Left lung (tissue), 10 donors: ENCODE measurements around the gene SCAPER. TPM values are rescaled to one million over a fixed set of nuclear protein-coding genes. Genes with fewer than 3 reads are reported as not detected.

Experiments
- ATAC-seq: fragments of 200-7000 bp; cut with Tn5 transposase; one replicate; pipeline ENCODE4 v1.9.1; 2020; ENCODE audit warnings: moderate library complexity
- DNase-seq, 4 donors: peaks; one replicate each; pipeline ENCODE4 v3.0.0-alpha.2; 2013 to 2020
- H3K27ac ChIP-seq, 2 donors: fragments of 200-600 bp; sonication (generic) in 1 of 2; one replicate each; pipeline versions ENCODE4 v1.5.0 to v1.8.0; 2020 to 2021
- H3K27me3 ChIP-seq, 2 donors: fragments of 200-600 bp; sonication (generic) in 1 of 2; one replicate each; pipeline versions ENCODE4 v1.5.0 to v1.8.0; 2020 to 2021
- H3K36me3 ChIP-seq, 2 donors: fragments of 200-600 bp; sonication (generic) in 1 of 2; one replicate each; pipeline versions ENCODE4 v1.5.0 to v1.8.0; 2020 to 2021
- H3K4me1 ChIP-seq, 2 donors: fragments of 200-600 bp; one replicate each; pipeline ENCODE4 v1.8.0; 2021
- H3K4me3 ChIP-seq, 2 donors: fragments of 200-600 bp; sonication (generic) in 1 of 2; one replicate each; pipeline versions ENCODE4 v1.5.0 to v1.8.0; 2020 to 2021; ENCODE audit warnings: mild to moderate bottlenecking in 1 of 2
- H3K9me3 ChIP-seq, 2 donors: fragments of 200-600 bp; sonication (generic) in 1 of 2; one replicate each; pipeline versions ENCODE4 v1.5.0 to v1.8.0; 2020 to 2021
- intact Hi-C, 2 donors: fragments of 100-400 bp; cut with DNase I; formaldehyde crosslinking; loops; one replicate each; pipeline versions ENCODE4 v1.11.2 to v1.14.2; 2022
- polyA plus RNA-seq, 6 donors: library from polyadenylated mRNA; unstranded; fragments of 120-200 nt; gene quantifications; one replicate each; pipeline ENCODE4 v1.2.1, GENCODE V29; 2013; ENCODE audit not compliant: insufficient read length in 6 of 6
- total RNA-seq, 2 donors: library from RNA; stranded (reverse); fragmentation: NEBNext Ultra II Directional; extraction: Animal tissue kit (Norgen Biotek cat#: 25700); gene quantifications; one replicate each; pipeline ENCODE4 v1.2.1, GENCODE V29; 2021
- TF ChIP-seq, protein P1 (sequence below), 2 donors: fragments of 200-600 bp; sonication (generic) in 1 of 2; IDR thresholded peaks; one replicate each; pipeline versions ENCODE4 v1.5.0 to v1.8.0; 2021; ENCODE audit warnings: antibody characterized with exemption in 2 of 2
- donor health status: DM: no; HTN: yes; CAD: no.
- donor health status: DM: no; HTN: no; CAD: no.

The SCAPER gene
- total and polyA plus RNA-seq, 8 donors, result 18.3 to 30.0 (median 26.6) TPM

DNA sequence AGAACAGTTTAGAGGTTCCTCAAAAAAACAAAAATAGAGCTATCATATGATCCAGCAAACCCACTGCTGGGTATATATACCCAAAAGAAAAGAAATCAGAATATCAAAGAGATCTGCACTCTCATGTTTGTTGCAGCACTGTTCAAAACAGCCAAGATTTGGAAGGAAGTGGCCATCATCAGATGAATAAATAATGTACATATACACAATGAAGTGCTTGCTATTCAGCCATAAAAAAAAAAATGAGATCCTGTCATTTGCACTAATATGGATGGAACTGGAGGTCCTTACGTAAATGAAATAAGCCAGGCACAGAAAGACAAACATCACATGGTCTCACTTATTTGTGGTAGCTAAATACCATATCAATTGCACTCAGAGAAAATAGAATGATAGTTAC is 58.4 kb downstream of the SCAPER start:
- TF ChIP-seq, protein P1, sequence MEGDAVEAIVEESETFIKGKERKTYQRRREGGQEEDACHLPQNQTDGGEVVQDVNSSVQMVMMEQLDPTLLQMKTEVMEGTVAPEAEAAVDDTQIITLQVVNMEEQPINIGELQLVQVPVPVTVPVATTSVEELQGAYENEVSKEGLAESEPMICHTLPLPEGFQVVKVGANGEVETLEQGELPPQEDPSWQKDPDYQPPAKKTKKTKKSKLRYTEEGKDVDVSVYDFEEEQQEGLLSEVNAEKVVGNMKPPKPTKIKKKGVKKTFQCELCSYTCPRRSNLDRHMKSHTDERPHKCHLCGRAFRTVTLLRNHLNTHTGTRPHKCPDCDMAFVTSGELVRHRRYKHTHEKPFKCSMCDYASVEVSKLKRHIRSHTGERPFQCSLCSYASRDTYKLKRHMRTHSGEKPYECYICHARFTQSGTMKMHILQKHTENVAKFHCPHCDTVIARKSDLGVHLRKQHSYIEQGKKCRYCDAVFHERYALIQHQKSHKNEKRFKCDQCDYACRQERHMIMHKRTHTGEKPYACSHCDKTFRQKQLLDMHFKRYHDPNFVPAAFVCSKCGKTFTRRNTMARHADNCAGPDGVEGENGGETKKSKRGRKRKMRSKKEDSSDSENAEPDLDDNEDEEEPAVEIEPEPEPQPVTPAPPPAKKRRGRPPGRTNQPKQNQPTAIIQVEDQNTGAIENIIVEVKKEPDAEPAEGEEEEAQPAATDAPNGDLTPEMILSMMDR (IDR thresholded peaks at IDR 0.05), result no peak
- no peak for DNase-seq
- Histone ChIP-seq H3K4me1 (no peaks in the 10 kb centered on the region), H3K36me3 (peaks cover 0 to 24% of the 10 kb centered on the region in 2 donors), H3K4me3 (no peak overlapping the region), H3K27ac (no peak overlapping the region), H3K27me3 (no peaks in the 10 kb centered on the region), H3K9me3 (peaks cover 0 to 5% of the 10 kb centered on the region in 2 donors)
- intact Hi-C loops, result no loop called here
- no peak for ATAC-seq

DNA sequence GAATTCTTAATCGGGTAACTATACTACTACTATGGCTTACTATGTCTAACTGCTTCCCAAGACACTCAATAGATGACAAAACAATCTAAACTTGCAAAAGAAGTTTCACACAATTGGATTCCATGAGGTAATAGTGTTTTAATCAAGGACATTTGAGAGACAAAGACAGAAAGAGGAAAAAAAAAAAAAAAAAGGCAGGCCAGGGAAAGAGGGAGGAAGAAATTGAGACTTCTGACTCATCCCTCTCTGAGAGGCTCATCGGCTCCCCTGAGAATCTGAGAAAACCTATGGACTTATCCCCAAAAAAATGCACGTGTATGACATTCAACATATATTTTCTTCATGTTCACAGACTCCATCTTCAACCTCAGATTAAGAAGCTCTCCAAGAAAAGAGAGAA is 61.0 kb downstream of the SCAPER start:
- no peak for ATAC-seq
- H3K4me3 ChIP-seq, result no peak overlapping the region
- peaks cover 0 to under 1% of the 10 kb centered on the region in 2 donors for H3K36me3 ChIP-seq
- no peaks in the 10 kb centered on the region for H3K9me3 ChIP-seq
- intact Hi-C loops, result no loop called here
- H3K27ac ChIP-seq, result no peak overlapping the region
- H3K4me1 ChIP-seq, result no peaks in the 10 kb centered on the region
- H3K27me3 ChIP-seq, result no peaks in the 10 kb centered on the region
- TF ChIP-seq, protein P1 (IDR thresholded peaks at IDR 0.05), result no peak
- no peak for DNase-seq

DNA sequence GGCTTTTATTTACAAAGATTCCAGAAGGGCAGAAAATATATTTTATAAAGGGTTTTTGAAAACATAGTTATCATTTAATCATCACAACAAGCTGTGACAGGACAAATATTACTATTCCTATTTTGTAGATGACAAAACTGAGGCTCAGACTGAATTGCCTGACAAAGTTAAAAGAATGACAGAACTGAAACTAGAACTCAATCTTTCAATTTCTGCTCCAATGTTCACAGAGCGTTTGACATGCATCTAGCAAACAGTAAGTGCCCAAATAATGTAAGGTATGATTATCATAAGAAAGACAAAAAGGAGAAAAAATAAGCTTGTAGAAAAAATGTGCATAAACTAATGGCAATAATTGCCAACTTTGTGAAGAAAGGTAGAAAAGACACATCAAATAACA is 61.9 kb downstream of the SCAPER start:
- Histone ChIP-seq H3K27ac (no peak overlapping the region), H3K4me3 (no peak overlapping the region), H3K36me3 (no peaks in the 10 kb centered on the region), H3K9me3 (no peaks in the 10 kb centered on the region), H3K4me1 (no peaks in the 10 kb centered on the region), H3K27me3 (no peaks in the 10 kb centered on the region)
- TF ChIP-seq, protein P1 (IDR thresholded peaks at IDR 0.05), result no peak
- intact Hi-C loops, result no loop called here
- ATAC-seq, result no peak
- DNase-seq, result no peak

DNA sequence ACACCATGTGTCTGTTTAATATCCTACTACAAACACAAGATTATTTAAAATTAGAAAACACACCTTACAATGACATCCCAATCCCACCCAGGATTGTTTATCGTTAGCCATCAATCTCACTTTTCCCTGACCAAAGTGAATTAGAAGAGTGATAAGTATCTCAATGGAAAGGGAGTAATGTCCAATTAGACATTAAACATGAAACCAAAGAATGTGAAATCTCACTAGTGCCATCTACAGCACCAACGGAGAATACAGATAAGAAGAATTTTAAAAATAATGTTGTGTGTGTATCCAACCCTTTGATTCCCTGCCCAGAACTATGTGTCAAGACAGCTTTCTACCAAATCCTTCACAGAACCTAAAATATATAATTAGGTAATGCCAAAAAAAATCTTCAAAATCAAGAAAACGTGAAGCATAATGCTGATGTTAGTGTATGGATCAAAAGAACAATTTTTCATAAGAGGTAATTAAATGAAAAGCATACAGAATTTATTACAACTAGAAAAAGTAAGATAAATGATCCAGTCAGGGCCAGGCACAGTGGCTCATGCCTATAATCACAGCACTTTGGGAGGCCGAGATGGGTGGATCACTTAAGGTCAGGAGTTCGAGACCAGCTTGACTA is 64.2 kb downstream of the SCAPER start:
- ATAC-seq, result peak; percentile 59
- intact Hi-C loops, result no loop called here
- H3K27me3 ChIP-seq, result no peaks in the 10 kb centered on the region

DNA sequence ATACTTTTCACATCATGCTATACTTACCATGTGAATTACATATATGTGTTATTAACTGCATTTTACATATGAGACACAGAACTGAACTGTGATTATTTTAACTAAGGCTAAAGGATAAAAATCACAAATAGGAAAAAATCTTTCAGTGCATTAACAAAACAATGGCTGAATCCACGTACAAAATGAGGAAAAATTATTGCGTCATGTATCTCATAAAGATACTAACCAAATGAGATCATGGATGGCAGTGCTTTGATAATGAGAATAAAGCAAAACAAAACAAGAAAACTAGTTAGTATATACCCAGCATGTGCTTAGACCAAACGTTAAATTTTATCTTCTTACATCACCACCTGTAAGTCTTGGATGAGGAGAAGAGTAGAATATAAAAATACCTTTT is 66.0 kb downstream of the SCAPER start:
- intact Hi-C loops, result no loop called here
- no peaks in the 10 kb centered on the region for H3K36me3 ChIP-seq
- H3K4me1 ChIP-seq, result no peaks in the 10 kb centered on the region
- TF ChIP-seq, protein P1 (IDR thresholded peaks at IDR 0.05), result no peak
- H3K27ac ChIP-seq, result no peak overlapping the region
- H3K27me3 ChIP-seq, result no peaks in the 10 kb centered on the region
- DNase-seq, result no peak
- no peak overlapping the region for H3K4me3 ChIP-seq
- ATAC-seq, result no peak
- H3K9me3 ChIP-seq, result no peaks in the 10 kb centered on the region

More for the DNA sequence above, 64.2 kb downstream of the SCAPER start:
- H3K4me1 ChIP-seq, result no peaks in the 10 kb centered on the region
- TF ChIP-seq, protein P1 (IDR thresholded peaks at IDR 0.05), result peak in 1 of 2 donors; percentile 48
- H3K9me3 ChIP-seq, result no peaks in the 10 kb centered on the region
- DNase-seq, result peak in 2 of 4 donors; percentile 12 to 37
- H3K36me3 ChIP-seq, result no peaks in the 10 kb centered on the region
- no peak overlapping the region for H3K4me3 ChIP-seq
- H3K27ac ChIP-seq, result no peak overlapping the region
